HCT116 (cell line): ENCODE results near the gene ST3GAL5. TPM values are rescaled to one million over a fixed set of nuclear protein-coding genes. Genes with fewer than 3 reads are reported as not detected.

Source experiments
- ATAC-seq: fragments of 200-7000 bp; cut with Tn5 transposase; 2 replicates; pipeline ENCODE4 v1.9.1; 2020; ENCODE audit warnings: mild to moderate bottlenecking, moderate library complexity
- BruUV-seq: library from RNA; stranded (reverse); fragments of 400-500 nt; replicated peaks from 2 replicates; lab custom pipeline; 2021; lab: Mats Ljungman, UMichigan
- CTCF ChIA-PET: fragments of 300-600 bp; sonication (Branson Sonifier 250); formaldehyde crosslinking; loops from one replicate; lab custom pipeline; 2021; ENCODE audit warnings: antibody characterized with exemption; lab: Charles Lee
- POLR2A ChIA-PET: fragments of 300-600, 350-600 bp; sonication (Branson Sonifier 250); formaldehyde crosslinking; loops from one replicate; lab custom pipeline; 2021; ENCODE audit warnings: antibody characterized with exemption; lab: Charles Lee
- RAD21 ChIA-PET, 2 experiments: fragments of 300-600 bp; sonication (Branson Sonifier 250); formaldehyde crosslinking; loops; one replicate each; lab custom pipeline; 2023; ENCODE audit warnings: low total read pairs in 2 of 2; ENCODE audit not compliant: uncharacterized antibody in 2 of 2, unreplicated experiment in 2 of 2, low non-redundant PET in 1 of 2; lab: Charles Lee
- DNase-seq: peaks from one replicate; pipeline ENCODE4 v3.0.0-alpha.2; 2010; ENCODE audit warnings: low read depth, low spot score
- H2AFZ ChIP-seq: fragments of 200-600 bp; shearing (Covaris generic), sonication (generic); 2 replicates; pipeline ENCODE4 v1.6.1; 2017; ENCODE audit warnings: low read depth, mixed run types, mixed read lengths, antibody characterized with exemption, low read length; ENCODE audit not compliant: poor library complexity, severe bottlenecking
- H3K27ac ChIP-seq: 2 replicates; pipeline ENCODE4 v1.5.1; 2012; ENCODE audit warnings: low read depth, low read length
- H3K27me3 ChIP-seq: fragments of 200-600 bp; sonication (generic); 2 replicates; pipeline ENCODE4 v1.6.1; 2016; ENCODE audit warnings: mixed run types, low read length, mixed read lengths; ENCODE audit not compliant: insufficient read depth
- H3K36me3 ChIP-seq, 2 experiments: fragments of 200-500 bp in 1 of 2; fragments of 200-600 bp in 1 of 2; sonication (Bioruptor generic) in 1 of 2; sonication (generic) in 1 of 2; 2 replicates each; pipeline versions ENCODE4 v1.5.1 to v1.6.1; 2014 to 2016; ENCODE audit warnings: low read length in 2 of 2, inconsistent platforms in 1 of 2, mixed read lengths in 1 of 2, mixed run types in 1 of 2; ENCODE audit not compliant: insufficient read depth in 2 of 2, control insufficient read depth in 1 of 2
- H3K4me1 ChIP-seq, 2 experiments: fragments of 200-600 bp in 1 of 2; sonication (generic) in 1 of 2; 2 replicates each; pipeline versions ENCODE4 v1.5.1 to v1.6.1; 2012 to 2017; ENCODE audit warnings: low read length in 2 of 2, inconsistent platforms in 1 of 2, mild to moderate bottlenecking in 1 of 2, mixed read lengths in 1 of 2, mixed run types in 1 of 2, moderate library complexity in 1 of 2; ENCODE audit not compliant: insufficient read depth in 2 of 2, control insufficient read depth in 1 of 2
- H3K4me2 ChIP-seq: fragments of 200-600 bp; sonication (generic); 2 replicates; pipeline ENCODE4 v1.6.1; 2017; ENCODE audit warnings: mixed run types, low read length, mixed read lengths
- H3K4me3 ChIP-seq, 2 experiments: fragments of 200-600 bp in 1 of 2; sonication (generic) in 1 of 2; replicated peaks in 1 of 2; 2 replicates each; pipeline ENCODE4 v1.5.1; 2011 to 2016; ENCODE audit warnings: low read length in 2 of 2, control low read depth in 1 of 2, low read depth in 1 of 2, mild to moderate bottlenecking in 1 of 2, mixed read lengths in 1 of 2, mixed run types in 1 of 2
- H3K79me2 ChIP-seq: fragments of 200-600 bp; sonication (generic); 2 replicates; pipeline ENCODE4 v1.6.1; 2017; ENCODE audit warnings: mild to moderate bottlenecking, mixed run types, low read length, moderate library complexity, mixed read lengths; ENCODE audit not compliant: insufficient read depth
- H3K9ac ChIP-seq: fragments of 200-600 bp; sonication (generic); 2 replicates; pipeline ENCODE4 v1.6.1; 2016; ENCODE audit warnings: low read length, mixed read lengths
- H3K9me2 ChIP-seq: fragments of 200-600 bp; sonication (generic), shearing (Covaris generic); 2 replicates; pipeline ENCODE4 v1.6.1; 2017; ENCODE audit warnings: mixed run types, mild to moderate bottlenecking, moderate library complexity; ENCODE audit not compliant: insufficient read depth
- H3K9me3 ChIP-seq, 2 experiments: fragments of 200-500 bp in 1 of 2; fragments of 200-600 bp in 1 of 2; sonication (Bioruptor generic) in 1 of 2; sonication (generic) in 1 of 2; 2 replicates each; pipeline ENCODE4 v1.6.1; 2014 to 2017; ENCODE audit warnings: low read length in 2 of 2, mixed read lengths in 2 of 2, inconsistent platforms in 1 of 2, low read depth in 1 of 2, mild to moderate bottlenecking in 1 of 2, mixed run types in 1 of 2, moderate library complexity in 1 of 2; ENCODE audit not compliant: control insufficient read depth in 1 of 2, insufficient read depth in 1 of 2
- H4K20me1 ChIP-seq: fragments of 200-600 bp; sonication (generic), shearing (Covaris generic); 2 replicates; pipeline ENCODE4 v1.6.1; 2017; ENCODE audit warnings: mixed run types, mild to moderate bottlenecking, moderate library complexity; ENCODE audit not compliant: insufficient read depth
- EGR1 ChIP-seq: IDR thresholded peaks from 2 replicates; pipeline ENCODE4 v1.6.1; 2012; ENCODE audit warnings: low read depth
- ELF1 ChIP-seq: IDR thresholded peaks from 2 replicates; pipeline ENCODE4 v1.6.1; 2012; ENCODE audit warnings: low read depth, borderline replicate concordance
- FOSL1 ChIP-seq: IDR thresholded peaks from 2 replicates; pipeline ENCODE4 v1.6.1; 2012; ENCODE audit warnings: low read depth
- POLR2AphosphoS5 ChIP-seq: IDR thresholded peaks from 2 replicates; pipeline ENCODE4 v1.6.1; 2011; ENCODE audit warnings: mild to moderate bottlenecking, low read depth, low read length, moderate library complexity
- REST ChIP-seq: IDR thresholded peaks from 2 replicates; pipeline ENCODE4 v1.6.1; 2012; ENCODE audit warnings: low read depth
- SRF ChIP-seq: IDR thresholded peaks from 2 replicates; pipeline ENCODE4 v1.6.1; 2012; ENCODE audit warnings: low read depth
- YY1 ChIP-seq: IDR thresholded peaks from 2 replicates; pipeline ENCODE4 v1.6.1; 2011; ENCODE audit warnings: low read length, low read depth, moderate library complexity, mild to moderate bottlenecking; ENCODE audit not compliant: insufficient replicate concordance; ENCODE audit errors: extremely low read depth
- intact Hi-C: fragments of 100-400 bp; cut with micrococcal nuclease; formaldehyde crosslinking; loops from 2 replicates; pipeline ENCODE4 v1.10.0; 2022
- total RNA-seq: library from RNA; stranded (reverse); gene quantifications from one replicate; pipeline ENCODE4 v1.2.1, GENCODE V29; 2021; ENCODE audit not compliant: unreplicated experiment

The ST3GAL5 gene
- total RNA-seq, 1 experiment from 2014 or later = 14.8 TPM

GRCh38 chr2:85853499-85854165 lies 35.2 kb downstream of the ST3GAL5 start:
- Histone ChIP-seq H3K9ac (no peak overlapping the region), H3K27ac (no peak overlapping the region), H3K9me2 (no peaks in the 10 kb centered on the region), H3K36me3 (no peaks in the 10 kb centered on the region), H3K4me2 (no peak overlapping the region), H3K9me3 (no peaks in the 10 kb centered on the region), H3K4me3 (no peak overlapping the region), H4K20me1 (no peaks in the 10 kb centered on the region), H2AFZ (no peak overlapping the region), H3K27me3 (no peaks in the 10 kb centered on the region), H3K4me1 (no peaks in the 10 kb centered on the region)
- ATAC-seq = no peak
- intact Hi-C loops = no loop called here
- RAD21 ChIA-PET = no interaction called here
- no TSS peak for BruUV-seq
- POLR2A ChIA-PET = no interaction called here
- no peak for TF ChIP-seq REST
- no peak for TF ChIP-seq FOSL1
- no peak for TF ChIP-seq SRF
- TF ChIP-seq POLR2AphosphoS5 = no peak
- TF ChIP-seq EGR1 = no peak
- no peak for TF ChIP-seq ELF1
- no peak for TF ChIP-seq YY1
- TF ChIP-seq, all 23 proteins: peak for 0
- no peak for DNase-seq
- CTCF ChIA-PET = no interaction called here
- no peaks in the 10 kb centered on the region for H3K79me2 ChIP-seq
